NCI-H128 (cell line): ENCODE data around the gene ATP8B4.
"Not testable (repeated sequence)": the region's sequence is repeated elsewhere in the genome, so short reads cannot be mapped to it uniquely, and the experiment has no call there.

ENCODE experiments used
- DNase-seq: peaks from one replicate; lab custom pipeline; 2025; ENCODE audit not compliant: unreplicated experiment; lab: John Stamatoyannopoulos, UW

The ATP8B4 gene

GRCh38 chr15:50119063-50120040 is at the start of gene ATP8B4:
Gene ATP8B4, minus strand, starts transcription at chr15:50119233. Its CDS starts 12,267 bp downstream, at chr15:50106966.
- no peak for DNase-seq

GRCh38 chr15:50168379-50168778 is 49.3 kb upstream of the ATP8B4 start:
- DNase-seq, result no peak

- DNase-seq, result no peak
Measured at GRCh38 chr15:50167110-50167509, 48.1 kb upstream of the ATP8B4 start.

GRCh38 chr15:50166216-50166615 is 47.2 kb upstream of the ATP8B4 start:
- no peak for DNase-seq

GRCh38 chr15:50164458-50164857 is 45.4 kb upstream of the ATP8B4 start:
- no peak for DNase-seq

- DNase-seq, result no peak
Measured at GRCh38 chr15:50163719-50164410, 44.8 kb upstream of the ATP8B4 start.

GRCh38 chr15:50162969-50163718 is 44.1 kb upstream of the ATP8B4 start:
- DNase-seq, result no peak

GRCh38 chr15:50158236-50158635 is 39.2 kb upstream of the ATP8B4 start:
- DNase-seq, result not testable (repeated sequence)

GRCh38 chr15:50151476-50151875 is 32.4 kb upstream of the ATP8B4 start:
- DNase-seq, result no peak

GRCh38 chr15:50150851-50151250 is 31.8 kb upstream of the ATP8B4 start:
- DNase-seq, result no peak

GRCh38 chr15:50150349-50150748 is 31.3 kb upstream of the ATP8B4 start:
- no peak for DNase-seq

GRCh38 chr15:50149090-50149489 is 30.1 kb upstream of the ATP8B4 start:
- DNase-seq, result no peak

- DNase-seq, result no peak
Measured at GRCh38 chr15:50148362-50148963, 29.4 kb upstream of the ATP8B4 start.

- no peak for DNase-seq
Measured at GRCh38 chr15:50146632-50147031, 27.6 kb upstream of the ATP8B4 start.

- DNase-seq, result peak; percentile 39
Measured at GRCh38 chr15:50145451-50145872, 26.4 kb upstream of the ATP8B4 start.

GRCh38 chr15:50144341-50145120 is 25.5 kb upstream of the ATP8B4 start:
- DNase-seq, result no peak

GRCh38 chr15:50143255-50143860 is 24.3 kb upstream of the ATP8B4 start:
- DNase-seq, result no peak

GRCh38 chr15:50141856-50142255 is 22.8 kb upstream of the ATP8B4 start:
- no peak for DNase-seq

- DNase-seq, result no peak
Measured at GRCh38 chr15:50140983-50141382, 21.9 kb upstream of the ATP8B4 start.

GRCh38 chr15:50140098-50140497 is 21.1 kb upstream of the ATP8B4 start:
- DNase-seq, result no peak
